ENCODE data around the gene SNTG2. TPM values are rescaled to one million over a fixed set of nuclear protein-coding genes. Genes with fewer than 3 reads are reported as not detected.
"Not testable (repeated sequence)": the region's sequence is repeated elsewhere in the genome, so short reads cannot be mapped to it uniquely, and the experiment has no call there.

Gene SNTG2
- total RNA-seq, 1 donor from 2014 or later: not detected

- Mint-ChIP-seq H3K27ac (no peak overlapping the region), H3K9me3 (no peaks in the 10 kb centered on the region), H3K4me3 (no peak overlapping the region), H3K4me1 (no peaks in the 10 kb centered on the region), H3K36me3 (ENCODE audit: low read depth) (no peaks in the 10 kb centered on the region), H3K27me3 (peaks cover 2% of the 10 kb centered on the region)
- DNase-seq: no peak
- intact Hi-C loops (cut with micrococcal nuclease): no loop called here
Observed at GRCh38 chr2:1374287-1374686, 423.6 kb downstream of the SNTG2 start.

GRCh38 chr2:1375794-1376193, 425.1 kb downstream of the SNTG2 start:
- Mint-ChIP-seq H3K36me3 (ENCODE audit: low read depth) (no peaks in the 10 kb centered on the region), H3K27me3 (peaks cover 2% of the 10 kb centered on the region), H3K4me3 (no peak overlapping the region), H3K4me1 (no peaks in the 10 kb centered on the region), H3K9me3 (no peaks in the 10 kb centered on the region), H3K27ac (no peak overlapping the region)
- intact Hi-C loops (cut with micrococcal nuclease): no loop called here
- DNase-seq: no peak

DNA sequence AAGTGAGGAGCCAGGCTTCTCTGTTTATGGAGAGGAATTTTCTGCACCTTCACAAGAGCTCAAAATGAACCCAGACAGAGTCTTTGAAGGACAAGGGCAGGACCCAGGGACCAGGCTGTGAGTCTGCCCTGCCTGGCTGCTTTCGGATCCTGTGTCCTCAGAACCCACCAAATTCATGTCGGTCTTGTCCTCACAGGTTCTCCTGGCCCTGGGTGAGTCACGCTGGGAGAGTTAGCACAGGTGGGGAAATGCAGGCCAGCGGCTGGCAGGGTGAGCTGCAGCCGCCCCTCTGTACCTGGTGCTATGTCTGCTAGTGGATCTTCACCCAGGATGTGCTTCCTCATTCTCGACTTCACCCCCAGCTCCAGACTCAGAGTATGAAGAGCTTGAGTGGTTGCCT, 426.8 kb downstream of the SNTG2 start:
- H3K4me3 Mint-ChIP-seq: no peak overlapping the region
- H3K4me1 Mint-ChIP-seq: no peaks in the 10 kb centered on the region

DNA sequence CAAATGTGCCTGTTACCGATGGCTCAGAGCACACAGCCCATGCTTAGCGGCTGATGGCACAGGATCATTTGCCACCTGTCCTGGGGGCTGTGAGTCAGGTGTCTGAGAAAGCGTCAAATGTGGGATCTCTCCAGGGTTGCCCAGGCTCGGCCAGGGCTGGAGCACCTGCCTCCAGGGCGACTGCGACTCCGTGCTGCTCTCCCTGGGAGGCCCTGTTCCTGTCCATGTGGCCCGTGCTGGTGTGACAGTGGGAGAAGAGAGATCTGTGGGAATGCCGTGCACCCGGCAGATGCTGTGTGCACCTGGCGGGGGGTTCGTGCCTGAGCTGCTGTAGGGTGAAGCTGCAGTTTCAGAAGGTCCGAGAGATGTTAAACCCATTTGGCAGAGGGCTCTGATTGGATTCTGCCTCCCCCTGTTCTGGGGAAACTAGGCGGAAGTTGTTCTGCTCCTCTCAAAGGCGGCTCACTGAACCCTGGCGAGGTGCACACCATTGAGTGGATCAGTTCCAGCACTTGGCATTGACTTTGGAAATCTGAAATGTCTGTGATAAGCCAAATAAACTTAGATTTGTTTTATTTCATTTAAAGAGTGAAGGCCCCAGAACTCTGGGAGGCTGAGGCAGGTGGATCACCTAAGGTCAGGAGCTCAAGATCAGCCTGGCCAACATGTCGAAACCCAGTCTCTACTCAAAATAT, 428.0 kb downstream of the SNTG2 start:
- no peaks in the 10 kb centered on the region for H3K36me3 Mint-ChIP-seq (ENCODE audit: low read depth)
- H3K27me3 Mint-ChIP-seq: no peaks in the 10 kb centered on the region
- no peak overlapping the region for H3K27ac Mint-ChIP-seq
- DNase-seq: no peak
- intact Hi-C loops (cut with micrococcal nuclease): no loop called here
- H3K4me3 Mint-ChIP-seq: no peak overlapping the region
- no peaks in the 10 kb centered on the region for H3K4me1 Mint-ChIP-seq
- peaks cover 2% of the 10 kb centered on the region for H3K9me3 Mint-ChIP-seq

More for the DNA sequence above, 426.8 kb downstream of the SNTG2 start:
- Mint-ChIP-seq H3K27ac (no peak overlapping the region), H3K27me3 (no peaks in the 10 kb centered on the region), H3K36me3 (ENCODE audit: low read depth) (no peaks in the 10 kb centered on the region), H3K9me3 (no peaks in the 10 kb centered on the region)
- intact Hi-C loops (cut with micrococcal nuclease): no loop called here
- no peak for DNase-seq

GRCh38 chr2:1381644-1382043, 431.0 kb downstream of the SNTG2 start:
- intact Hi-C loops (cut with micrococcal nuclease): no loop called here
- DNase-seq: no peak
- Mint-ChIP-seq H3K36me3 (ENCODE audit: low read depth) (no peaks in the 10 kb centered on the region), H3K27ac (no peak overlapping the region), H3K4me3 (no peak overlapping the region), H3K9me3 (peaks cover 9% of the 10 kb centered on the region), H3K4me1 (no peaks in the 10 kb centered on the region), H3K27me3 (no peaks in the 10 kb centered on the region)

GRCh38 chr2:1387954-1388725, 437.5 kb downstream of the SNTG2 start:
- H3K4me1 Mint-ChIP-seq; intact Hi-C loops (cut with micrococcal nuclease); DNase-seq; H3K27me3 Mint-ChIP-seq; H3K4me3 Mint-ChIP-seq; H3K27ac Mint-ChIP-seq; H3K36me3 Mint-ChIP-seq (ENCODE audit: low read depth); H3K9me3 Mint-ChIP-seq: not testable (repeated sequence)

DNA sequence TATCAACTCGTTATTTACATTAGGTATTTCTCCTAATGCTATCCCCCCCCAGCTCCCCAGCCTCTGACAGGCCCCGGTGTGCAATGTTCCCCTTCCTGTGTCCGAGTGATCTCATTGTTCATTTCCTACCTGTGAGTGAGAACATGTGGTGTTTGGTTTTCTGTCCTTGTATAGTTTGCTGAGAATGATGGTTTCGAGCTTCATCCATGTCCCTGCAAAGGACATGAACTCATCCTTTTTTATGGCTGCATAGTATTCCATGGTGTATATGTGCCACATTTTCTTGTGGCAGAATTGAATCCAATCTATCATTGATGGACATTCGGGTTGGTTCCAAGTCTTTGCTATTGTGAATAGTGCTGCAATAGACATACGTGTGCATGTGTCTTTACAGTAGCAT, 439.5 kb downstream of the SNTG2 start:
- H3K4me1 Mint-ChIP-seq; H3K36me3 Mint-ChIP-seq (ENCODE audit: low read depth); intact Hi-C loops (cut with micrococcal nuclease); H3K4me3 Mint-ChIP-seq; H3K9me3 Mint-ChIP-seq; DNase-seq; H3K27me3 Mint-ChIP-seq; H3K27ac Mint-ChIP-seq: not testable (repeated sequence)

GRCh38 chr2:1393321-1393720, 442.7 kb downstream of the SNTG2 start:
- intact Hi-C loops (cut with micrococcal nuclease): no loop called here
- Mint-ChIP-seq H3K4me3 (no peak overlapping the region), H3K36me3 (ENCODE audit: low read depth) (no peaks in the 10 kb centered on the region), H3K27me3 (no peaks in the 10 kb centered on the region), H3K4me1 (peaks cover 4% of the 10 kb centered on the region), H3K27ac (no peak overlapping the region), H3K9me3 (no peaks in the 10 kb centered on the region)
- no peak for DNase-seq

DNA sequence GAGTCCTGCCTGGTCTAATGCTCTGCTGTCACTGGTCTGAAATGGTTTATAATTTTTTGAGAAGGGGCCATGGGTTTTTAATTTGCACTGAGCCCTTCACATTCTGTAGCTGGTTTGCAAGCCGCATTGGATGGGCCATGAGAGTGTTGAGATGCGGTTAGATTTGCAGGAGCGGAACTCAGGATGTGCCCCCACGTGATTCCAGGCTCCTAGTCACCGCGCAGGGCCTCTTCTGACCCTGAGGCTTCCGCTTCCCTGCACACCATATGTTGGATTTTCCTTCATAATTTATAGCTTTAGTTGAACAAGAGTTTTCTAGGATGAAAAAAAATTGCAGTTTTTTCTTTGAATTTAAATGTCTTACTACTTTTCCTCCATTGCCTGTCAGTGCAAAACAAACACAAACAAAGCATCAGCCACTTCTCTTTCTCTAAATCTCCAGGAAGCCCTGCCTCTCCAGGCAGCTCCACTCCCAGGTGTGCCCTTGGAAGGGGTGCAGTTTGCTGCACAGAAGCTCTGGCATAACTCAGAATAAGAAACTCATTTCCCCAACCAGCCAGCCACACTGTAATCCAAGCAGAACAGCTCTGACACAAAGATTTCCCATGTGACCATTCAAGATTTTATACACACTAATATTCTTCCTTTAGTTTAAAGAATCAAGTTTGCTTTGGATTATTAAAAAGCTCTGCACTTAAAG, 444.2 kb downstream of the SNTG2 start:
- no peaks in the 10 kb centered on the region for H3K36me3 Mint-ChIP-seq (ENCODE audit: low read depth)
- intact Hi-C loops (cut with micrococcal nuclease): no loop called here
- H3K9me3 Mint-ChIP-seq: no peaks in the 10 kb centered on the region
- H3K4me1 Mint-ChIP-seq: peaks cover 3% of the 10 kb centered on the region
- H3K27me3 Mint-ChIP-seq: no peaks in the 10 kb centered on the region
- H3K27ac Mint-ChIP-seq: no peak overlapping the region
- H3K4me3 Mint-ChIP-seq: no peak overlapping the region
- DNase-seq: peak; percentile 31

DNA sequence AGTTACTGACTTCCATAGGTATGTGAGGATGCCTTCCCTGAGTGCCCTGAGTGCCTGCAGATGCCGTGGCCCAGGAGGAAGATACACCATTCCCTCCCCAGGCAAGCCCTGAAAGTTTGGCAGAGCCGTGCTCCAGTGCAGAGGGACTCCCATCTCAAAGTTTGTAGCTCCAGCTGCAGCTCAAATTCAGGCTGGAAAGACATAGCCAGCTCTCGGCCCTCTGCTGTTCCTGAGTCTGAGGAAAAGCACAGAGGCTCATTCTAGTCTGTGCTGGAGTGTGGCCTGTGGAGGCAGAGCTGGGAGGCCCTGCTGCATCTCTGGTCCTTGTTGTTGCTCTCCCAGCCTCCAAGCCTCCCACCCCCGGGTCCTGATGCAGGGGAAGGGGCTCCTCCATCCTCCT, 446.7 kb downstream of the SNTG2 start:
- H3K27ac Mint-ChIP-seq: no peak overlapping the region
- no peaks in the 10 kb centered on the region for H3K27me3 Mint-ChIP-seq
- DNase-seq: no peak
- no peaks in the 10 kb centered on the region for H3K9me3 Mint-ChIP-seq
- H3K4me3 Mint-ChIP-seq: no peak overlapping the region
- intact Hi-C loops (cut with micrococcal nuclease): no loop called here
- H3K4me1 Mint-ChIP-seq: peaks cover 3% of the 10 kb centered on the region
- H3K36me3 Mint-ChIP-seq (ENCODE audit: low read depth): no peaks in the 10 kb centered on the region

GRCh38 chr2:1398191-1398590, 447.5 kb downstream of the SNTG2 start:
- Mint-ChIP-seq H3K27ac (no peak overlapping the region), H3K4me3 (no peak overlapping the region), H3K9me3 (no peaks in the 10 kb centered on the region)

DNA sequence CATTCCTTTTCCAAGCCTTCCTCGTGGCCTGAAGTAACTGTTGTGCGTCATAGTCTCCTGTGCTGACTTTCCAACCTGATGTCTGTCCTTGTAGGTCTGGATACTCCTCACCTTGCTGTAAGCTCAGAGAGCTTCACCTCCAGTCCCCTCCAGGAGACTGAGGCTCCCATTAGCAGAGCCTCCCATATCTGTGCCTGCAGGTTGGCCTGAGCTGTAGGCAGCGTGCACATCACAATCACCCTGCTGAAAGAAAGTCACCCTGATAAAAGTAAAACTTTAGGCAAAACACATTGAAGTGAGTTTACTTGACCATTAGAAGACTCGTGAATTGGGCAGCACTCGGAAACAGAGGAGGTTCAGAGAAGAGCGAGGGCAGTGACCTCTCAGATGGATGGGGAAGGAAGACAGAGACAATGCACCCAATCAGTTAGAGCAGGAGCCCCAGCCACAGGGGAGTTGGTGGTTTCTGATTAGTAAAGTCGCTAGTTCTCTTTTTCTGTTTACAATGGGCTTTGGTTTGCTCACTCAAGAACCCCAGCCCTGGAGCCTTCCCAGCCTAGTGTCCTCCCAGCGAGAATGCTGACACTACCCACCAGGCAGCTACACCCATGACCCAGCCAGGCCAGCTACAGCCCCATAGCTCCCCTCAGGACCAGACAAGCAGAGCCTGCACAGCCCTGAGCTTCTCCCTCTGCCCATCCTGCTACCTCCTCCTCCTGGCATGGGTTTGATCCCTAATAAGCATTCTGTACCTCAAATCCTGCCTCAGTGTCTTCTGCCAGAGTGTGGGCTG, 450.5 kb downstream of the SNTG2 start:
- no peak overlapping the region for H3K27ac Mint-ChIP-seq
- H3K4me3 Mint-ChIP-seq: no peak overlapping the region
- no peak for DNase-seq
- intact Hi-C loops (cut with micrococcal nuclease): no loop called here
- H3K36me3 Mint-ChIP-seq (ENCODE audit: low read depth): no peaks in the 10 kb centered on the region
- H3K9me3 Mint-ChIP-seq: no peaks in the 10 kb centered on the region
- no peaks in the 10 kb centered on the region for H3K27me3 Mint-ChIP-seq
- H3K4me1 Mint-ChIP-seq: peaks cover 3% of the 10 kb centered on the region

More at GRCh38 chr2:1398191-1398590, 447.5 kb downstream of the SNTG2 start:
- H3K36me3 Mint-ChIP-seq (ENCODE audit: low read depth): no peaks in the 10 kb centered on the region
- H3K27me3 Mint-ChIP-seq: no peaks in the 10 kb centered on the region
- peaks cover 3% of the 10 kb centered on the region for H3K4me1 Mint-ChIP-seq
- intact Hi-C loops (cut with micrococcal nuclease): no loop called here
- no peak for DNase-seq

DNA sequence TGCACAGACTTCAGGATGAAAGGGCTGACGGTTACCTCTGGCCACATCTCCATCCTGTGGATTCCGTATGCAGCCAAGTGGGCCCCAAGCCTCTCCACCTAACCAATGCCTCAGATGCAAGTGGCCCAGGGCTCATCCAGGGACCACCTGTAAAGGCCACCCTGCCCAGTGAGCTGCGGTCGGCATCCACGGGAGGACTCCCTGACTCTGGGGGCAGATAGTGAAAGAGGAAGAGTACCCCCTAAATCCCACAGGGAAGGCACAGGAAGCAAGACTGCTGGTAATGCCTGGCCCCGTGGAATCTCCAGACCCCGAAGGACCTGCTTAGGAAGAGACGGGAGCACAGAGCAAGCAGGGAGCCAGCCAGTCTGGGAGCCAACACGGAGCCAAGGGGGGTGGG, 451.4 kb downstream of the SNTG2 start:
- DNase-seq: no peak
- Mint-ChIP-seq H3K27ac (no peak overlapping the region), H3K36me3 (ENCODE audit: low read depth) (no peaks in the 10 kb centered on the region), H3K4me3 (no peak overlapping the region), H3K27me3 (no peaks in the 10 kb centered on the region), H3K9me3 (no peaks in the 10 kb centered on the region), H3K4me1 (peaks cover 3% of the 10 kb centered on the region)
- intact Hi-C loops (cut with micrococcal nuclease): no loop called here
